HG03064 (cell line): ENCODE results near the gene ITGB6.

Source experiments
- ATAC-seq: cut with Tn5 transposase; IDR thresholded peaks from one replicate; pipeline ENCODE4 v1.9.1; 2021; ENCODE audit warnings: low read depth; ENCODE audit not compliant: unreplicated experiment

Gene ITGB6

GRCh38 chr2:160096409-160096808 is 103.7 kb downstream of the ITGB6 start:
- no peak for ATAC-seq

DNA sequence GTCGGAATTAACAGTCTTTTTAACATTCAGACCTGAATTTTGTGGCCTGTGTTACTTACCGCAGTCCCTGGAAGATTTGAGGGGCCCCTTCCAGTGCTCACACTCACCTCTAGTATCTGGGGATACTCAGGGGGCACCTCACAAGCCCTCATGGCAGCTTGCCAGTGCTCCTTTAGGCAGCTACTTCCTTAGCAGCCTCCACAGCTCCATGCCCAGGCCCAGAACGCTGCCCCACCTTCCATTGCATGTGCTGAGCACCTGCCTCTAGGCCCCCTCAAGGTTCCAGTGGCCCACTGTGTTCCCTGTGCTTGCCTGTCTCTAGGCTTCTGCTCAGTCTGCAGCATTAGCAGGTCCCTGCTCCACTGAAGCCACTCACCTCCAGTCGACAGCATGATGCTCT is 107.6 kb downstream of the ITGB6 start:
- ATAC-seq, result no peak

GRCh38 chr2:160091381-160091780 is 108.7 kb downstream of the ITGB6 start:
- no peak for ATAC-seq

- ATAC-seq, result no peak
Observed at GRCh38 chr2:160087854-160088745, 112.0 kb downstream of the ITGB6 start.

- ATAC-seq, result no peak
Observed at GRCh38 chr2:160085662-160086061, 114.4 kb downstream of the ITGB6 start.

GRCh38 chr2:160077912-160078810 is 121.9 kb downstream of the ITGB6 start:
- no peak for ATAC-seq

- no peak for ATAC-seq
Observed at GRCh38 chr2:160076914-160077313, 123.2 kb downstream of the ITGB6 start.

DNA sequence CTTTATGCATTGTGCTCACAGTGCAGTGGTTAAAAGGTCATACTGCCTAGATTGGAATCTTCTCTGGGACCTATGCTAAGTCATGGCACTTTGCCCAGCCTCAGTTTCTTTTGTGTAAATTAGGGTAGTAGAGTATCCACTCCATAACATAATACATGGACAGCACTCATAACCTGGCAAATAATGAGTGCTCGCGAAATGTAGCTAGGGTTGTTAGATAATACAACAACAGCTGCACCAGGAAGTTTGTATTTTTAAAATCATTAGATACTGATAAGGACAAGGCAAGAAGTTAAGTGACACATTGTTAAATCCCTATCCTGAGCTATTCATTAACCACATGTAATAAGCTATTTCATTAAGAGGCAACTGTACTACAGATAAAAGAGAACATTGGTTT is 123.8 kb downstream of the ITGB6 start:
- ATAC-seq, result no peak

- no peak for ATAC-seq
Observed at GRCh38 chr2:160075171-160075570, 124.9 kb downstream of the ITGB6 start.

- no peak for ATAC-seq
Observed at GRCh38 chr2:160073284-160073888, 126.7 kb downstream of the ITGB6 start.

- ATAC-seq, result no peak
Observed at GRCh38 chr2:160068906-160069305, 131.2 kb downstream of the ITGB6 start.

- no peak for ATAC-seq
Observed at GRCh38 chr2:160064916-160065315, 135.2 kb downstream of the ITGB6 start.

DNA sequence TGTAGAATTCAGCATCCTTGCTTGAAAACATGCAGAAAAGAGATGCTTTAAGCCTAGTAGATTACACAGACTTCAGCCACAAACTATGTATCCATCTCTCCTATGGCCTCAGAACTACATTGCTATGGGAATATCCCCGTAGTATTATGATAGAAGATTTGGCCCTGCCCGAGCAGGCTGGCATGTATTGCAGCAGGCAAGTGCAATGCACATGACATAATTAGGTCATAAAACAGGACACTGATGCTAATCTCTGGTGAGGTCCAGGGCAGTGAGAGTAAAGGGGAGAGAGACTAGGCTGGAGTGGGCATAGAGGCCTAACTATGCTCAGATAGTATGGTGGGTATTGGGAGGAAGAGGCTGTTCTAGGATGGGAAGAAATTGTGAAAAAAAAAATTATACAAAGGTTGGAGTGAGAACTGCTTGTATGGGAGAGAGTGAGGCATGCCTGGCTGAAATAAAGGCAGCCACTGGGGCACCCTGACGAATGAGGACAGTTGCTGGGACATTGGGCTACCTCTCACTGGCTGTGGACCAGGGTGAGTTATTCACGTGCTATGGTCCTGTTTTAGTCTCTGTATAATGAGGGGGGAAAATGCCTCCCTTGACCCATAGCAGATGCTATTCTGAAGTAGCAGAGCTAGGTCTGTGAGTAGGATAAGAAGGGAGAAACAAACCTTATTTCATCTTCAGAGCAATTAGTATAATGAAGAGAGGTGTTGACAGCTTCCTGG is 136.0 kb downstream of the ITGB6 start:
- ATAC-seq, result no peak

GRCh38 chr2:160063271-160063670 is 136.8 kb downstream of the ITGB6 start:
- no peak for ATAC-seq

GRCh38 chr2:160062292-160063005 is 137.6 kb downstream of the ITGB6 start, which contains the start of gene PLA2R1:
Gene PLA2R1 (minus strand): TSS chr2:160062615. CDS start chr2:160062403, 212 bp downstream.
- ATAC-seq, result no peak

- ATAC-seq, result no peak
Observed at GRCh38 chr2:160061944-160062291, 138.2 kb downstream of the ITGB6 start.

GRCh38 chr2:160061533-160061932 is 138.5 kb downstream of the ITGB6 start:
- no peak for ATAC-seq

DNA sequence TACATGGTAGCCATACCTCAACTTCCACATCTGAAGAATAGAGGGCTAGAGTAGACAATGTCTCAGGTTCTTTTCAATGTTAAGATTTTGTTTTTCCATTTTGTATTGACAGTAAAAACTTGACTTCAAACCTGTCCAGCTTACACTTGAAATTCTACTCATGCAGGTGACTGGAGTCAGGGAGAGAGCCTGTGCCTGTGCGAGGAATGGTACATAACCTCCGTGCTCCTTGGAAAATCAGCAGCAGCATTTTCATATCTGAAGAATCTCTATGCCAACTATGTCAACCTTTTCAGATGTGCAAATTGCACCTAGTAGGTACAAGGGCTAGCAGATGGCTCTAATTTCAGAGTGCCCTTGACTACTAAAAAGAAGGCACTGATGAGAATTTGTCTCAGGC is 139.8 kb downstream of the ITGB6 start:
- no peak for ATAC-seq

- no peak for ATAC-seq
Observed at GRCh38 chr2:160057356-160057755, 142.7 kb downstream of the ITGB6 start.

DNA sequence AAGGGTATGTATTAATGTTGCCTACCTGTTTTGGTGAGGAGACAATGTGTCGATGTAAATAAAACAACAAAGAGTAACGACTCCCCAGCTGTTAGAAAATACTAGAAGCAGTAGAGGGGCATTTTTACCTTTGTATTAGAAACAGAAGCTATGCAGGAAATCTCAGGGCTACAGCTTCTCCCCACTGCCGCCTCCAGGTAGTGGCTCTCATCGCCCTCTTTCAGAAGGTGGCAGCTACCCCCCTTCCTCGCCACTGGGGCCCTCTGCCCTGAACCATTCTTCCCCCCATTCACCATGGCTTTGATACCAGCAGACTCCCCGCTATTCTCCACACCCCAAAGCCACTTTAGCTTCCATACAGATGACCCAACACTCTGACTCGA is 144.4 kb downstream of the ITGB6 start:
- ATAC-seq, result no peak
